ENCODE results near the gene WWTR1.

Gene WWTR1

DNA sequence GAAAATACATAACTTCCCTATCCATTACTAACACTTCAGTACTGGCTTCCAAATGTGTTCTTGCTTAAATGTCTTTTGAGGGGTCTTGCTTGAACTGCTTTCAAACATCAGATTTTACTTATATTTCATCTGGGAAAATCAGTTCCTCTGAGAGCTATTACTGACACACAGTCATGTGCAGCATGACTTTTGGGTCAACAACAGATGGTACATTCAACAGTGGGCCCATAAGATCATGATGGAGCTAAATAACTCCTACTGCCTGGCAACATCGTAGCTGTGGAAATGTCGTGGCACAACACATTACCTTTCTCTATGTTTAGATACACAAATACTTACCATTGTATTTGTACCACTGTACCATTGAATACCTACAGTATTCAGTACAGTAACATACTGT, 43.8 kb downstream of the WWTR1 start:
- Histone ChIP-seq H3K36me3 (ENCODE audit: control insufficient read depth in 5 of 5, insufficient read depth in 5 of 5, low read length in 5 of 5) (no peaks in the 10 kb centered on the region), H3K9me3 (ENCODE audit: control insufficient read depth in 5 of 5, low read length in 5 of 5) (no peaks in the 10 kb centered on the region), H3K27ac (ENCODE audit: low read depth, low read length) (no peak overlapping the region), H3K4me1 (ENCODE audit: control insufficient read depth in 5 of 5, insufficient read depth in 5 of 5, low read length in 5 of 5) (peaks cover 5 to 49% (median 22%) of the 10 kb centered on the region in 5 donors), H3K4me3 (ENCODE audit: low read depth in 1 of 5, low read length in 5 of 5) (no peak overlapping the region), H3K27me3 (ENCODE audit: control insufficient read depth in 5 of 5, insufficient read depth in 4 of 5, low read length in 5 of 5) (no peaks in the 10 kb centered on the region), H3K9ac (ENCODE audit: low read length in 5 of 5) (no peak overlapping the region)

DNA sequence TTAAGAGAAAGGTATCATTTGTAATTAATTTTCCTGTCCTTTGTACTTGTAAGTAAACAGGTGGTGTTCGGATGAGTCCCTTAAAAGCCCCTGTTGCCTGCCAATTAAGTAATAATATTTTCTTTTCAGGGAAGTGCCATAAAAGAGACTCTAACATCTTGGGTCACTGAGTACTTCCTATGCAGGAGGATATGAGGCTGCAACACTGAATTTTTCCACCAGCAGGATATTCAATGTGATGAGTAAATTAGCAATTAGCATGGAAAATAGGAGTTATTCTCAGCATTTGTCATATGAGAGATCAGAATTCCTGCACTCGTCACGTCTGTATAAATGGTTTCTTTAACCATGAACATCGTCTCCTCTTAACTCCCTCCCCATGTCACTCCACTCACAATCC, 45.4 kb downstream of the WWTR1 start:
- H3K36me3 ChIP-seq (ENCODE audit: control insufficient read depth in 5 of 5, insufficient read depth in 5 of 5, low read length in 5 of 5) = no peaks in the 10 kb centered on the region
- no peaks in the 10 kb centered on the region for H3K9me3 ChIP-seq (ENCODE audit: control insufficient read depth in 5 of 5, low read length in 5 of 5)
- H3K4me3 ChIP-seq (ENCODE audit: low read depth in 1 of 5, low read length in 5 of 5) = no peak overlapping the region
- peaks cover 5 to 37% (median 18%) of the 10 kb centered on the region in 5 donors for H3K4me1 ChIP-seq (ENCODE audit: control insufficient read depth in 5 of 5, insufficient read depth in 5 of 5, low read length in 5 of 5)
- no peak overlapping the region for H3K9ac ChIP-seq (ENCODE audit: low read length in 5 of 5)
- H3K27me3 ChIP-seq (ENCODE audit: control insufficient read depth in 5 of 5, insufficient read depth in 4 of 5, low read length in 5 of 5) = no peaks in the 10 kb centered on the region
- no peak overlapping the region for H3K27ac ChIP-seq (ENCODE audit: low read depth, low read length)

DNA sequence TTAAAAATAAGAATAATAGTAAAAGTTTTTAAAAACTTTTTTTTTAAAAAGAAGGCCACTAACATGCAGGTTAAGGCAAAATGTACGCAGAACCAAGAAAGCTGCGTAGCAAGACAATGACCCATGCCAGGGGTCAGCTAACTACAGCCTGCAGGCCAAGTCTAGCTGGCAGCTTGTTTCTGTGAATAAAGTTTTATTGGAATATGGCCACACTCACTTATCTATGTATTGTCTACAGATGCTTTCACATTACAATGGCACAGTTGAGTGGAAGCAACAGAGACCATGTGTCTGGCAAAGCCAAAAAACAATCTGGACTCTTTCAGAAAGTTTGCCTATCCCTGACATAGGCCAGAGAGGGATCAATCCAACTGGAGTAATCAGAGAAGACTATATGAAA, 46.7 kb downstream of the WWTR1 start:
- H3K4me1 ChIP-seq (ENCODE audit: control insufficient read depth in 5 of 5, insufficient read depth in 5 of 5, low read length in 5 of 5) = peaks cover 2 to 27% (median 7%) of the 10 kb centered on the region in 5 donors
- no peak overlapping the region for H3K27ac ChIP-seq (ENCODE audit: low read depth, low read length)
- H3K36me3 ChIP-seq (ENCODE audit: control insufficient read depth in 5 of 5, insufficient read depth in 5 of 5, low read length in 5 of 5) = no peaks in the 10 kb centered on the region

DNA sequence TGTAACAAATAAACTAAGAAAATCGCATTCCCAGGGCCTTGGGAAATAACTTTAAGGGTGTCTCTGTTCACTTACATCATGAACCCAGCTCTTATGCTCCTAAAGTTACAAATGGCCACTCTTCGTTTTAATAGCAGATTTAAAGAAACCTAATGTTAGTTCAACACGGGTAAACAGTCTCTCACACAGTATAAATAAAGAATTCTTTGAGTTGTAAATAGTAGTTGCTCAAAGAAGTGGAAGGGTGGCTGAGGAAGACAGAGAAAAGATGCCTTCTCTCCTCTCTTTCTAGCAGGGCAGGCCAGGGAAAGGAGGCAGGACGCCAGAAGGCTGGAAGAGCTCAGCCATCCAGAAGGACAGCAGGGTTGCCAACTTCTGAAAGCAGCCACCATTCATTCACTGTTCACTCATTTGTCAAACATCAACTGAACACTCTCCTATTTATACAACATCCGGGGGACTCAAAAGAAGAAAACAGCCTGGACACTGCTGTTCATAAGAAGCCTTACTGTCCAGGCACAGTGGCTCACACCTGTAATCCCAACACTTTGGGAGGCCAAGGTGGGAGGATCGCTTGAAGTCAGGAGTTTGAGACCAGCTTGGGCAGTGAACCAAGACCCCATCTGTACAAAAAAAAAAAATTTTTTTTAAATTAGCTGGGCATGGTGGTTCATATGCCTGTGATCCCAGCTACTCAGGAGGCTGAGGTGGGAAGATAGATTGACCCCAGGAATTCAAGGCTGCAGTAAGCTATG, 47.3 kb downstream of the WWTR1 start:
- no peaks in the 10 kb centered on the region for H3K27me3 ChIP-seq (ENCODE audit: control insufficient read depth in 5 of 5, insufficient read depth in 4 of 5, low read length in 5 of 5)
- H3K27ac ChIP-seq (ENCODE audit: low read depth, low read length) = no peak overlapping the region
- H3K4me1 ChIP-seq (ENCODE audit: control insufficient read depth in 5 of 5, insufficient read depth in 5 of 5, low read length in 5 of 5) = peaks cover 0 to 24% (median 5%) of the 10 kb centered on the region in 5 donors
- H3K4me3 ChIP-seq (ENCODE audit: low read depth in 1 of 5, low read length in 5 of 5) = no peak overlapping the region
- no peak overlapping the region for H3K9ac ChIP-seq (ENCODE audit: low read length in 5 of 5)
- no peaks in the 10 kb centered on the region for H3K36me3 ChIP-seq (ENCODE audit: control insufficient read depth in 5 of 5, insufficient read depth in 5 of 5, low read length in 5 of 5)
- H3K9me3 ChIP-seq (ENCODE audit: control insufficient read depth in 5 of 5, low read length in 5 of 5) = no peaks in the 10 kb centered on the region

More for the DNA sequence above, 46.7 kb downstream of the WWTR1 start:
- Histone ChIP-seq H3K4me3 (ENCODE audit: low read depth in 1 of 5, low read length in 5 of 5) (no peak overlapping the region), H3K27me3 (ENCODE audit: control insufficient read depth in 5 of 5, insufficient read depth in 4 of 5, low read length in 5 of 5) (no peaks in the 10 kb centered on the region), H3K9me3 (ENCODE audit: control insufficient read depth in 5 of 5, low read length in 5 of 5) (no peaks in the 10 kb centered on the region), H3K9ac (ENCODE audit: low read length in 5 of 5) (no peak overlapping the region)

DNA sequence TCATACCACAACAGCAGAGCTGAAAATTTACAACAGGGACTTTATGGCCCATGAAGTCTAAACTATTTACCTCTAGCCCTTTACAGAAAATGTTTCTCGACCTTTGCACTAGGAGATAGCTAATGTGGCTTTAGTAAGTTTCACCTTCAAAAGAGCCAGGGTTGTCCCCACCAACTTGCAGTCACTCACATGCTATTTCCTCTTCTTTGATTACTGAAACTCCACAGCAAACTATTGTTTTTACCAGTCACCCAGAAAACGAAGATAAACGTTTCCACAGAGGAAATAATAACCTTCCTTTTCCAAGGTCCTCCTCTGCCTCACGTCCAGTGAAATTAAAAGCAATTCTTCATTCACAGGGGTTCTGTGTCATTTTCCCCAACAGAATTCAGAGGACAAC, 48.2 kb downstream of the WWTR1 start:
- Histone ChIP-seq H3K27ac (ENCODE audit: low read depth, low read length) (no peak overlapping the region), H3K4me1 (ENCODE audit: control insufficient read depth in 5 of 5, insufficient read depth in 5 of 5, low read length in 5 of 5) (peaks cover 0 to 26% (median 6%) of the 10 kb centered on the region in 5 donors)

DNA sequence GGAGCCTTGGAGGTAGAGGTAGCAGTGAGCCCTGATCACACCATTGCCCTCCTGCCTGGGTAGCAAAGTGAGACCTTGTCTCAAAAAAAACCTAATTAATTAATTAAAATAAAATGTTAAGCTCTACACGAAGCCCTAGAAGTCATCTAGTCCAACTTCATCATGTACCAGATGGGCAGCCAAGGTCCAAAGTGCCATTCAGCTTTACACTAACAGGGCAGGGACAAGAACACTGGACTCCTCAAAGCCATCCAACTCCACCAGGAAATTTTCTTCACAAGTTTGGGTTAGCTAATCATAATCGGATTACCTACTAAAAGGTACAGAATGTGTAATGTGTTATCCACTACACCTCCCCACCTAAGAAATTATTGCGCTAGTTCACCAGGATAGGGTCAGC, 48.8 kb downstream of the WWTR1 start:
- Histone ChIP-seq H3K9ac (ENCODE audit: low read length in 5 of 5) (no peak overlapping the region), H3K4me1 (ENCODE audit: control insufficient read depth in 5 of 5, insufficient read depth in 5 of 5, low read length in 5 of 5) (peaks cover 0 to 32% (median 6%) of the 10 kb centered on the region in 5 donors), H3K9me3 (ENCODE audit: control insufficient read depth in 5 of 5, low read length in 5 of 5) (no peaks in the 10 kb centered on the region), H3K36me3 (ENCODE audit: control insufficient read depth in 5 of 5, insufficient read depth in 5 of 5, low read length in 5 of 5) (peaks cover 0 to 3% (median 0%) of the 10 kb centered on the region in 5 donors), H3K27ac (ENCODE audit: low read depth, low read length) (no peak overlapping the region), H3K27me3 (ENCODE audit: control insufficient read depth in 5 of 5, insufficient read depth in 4 of 5, low read length in 5 of 5) (no peaks in the 10 kb centered on the region), H3K4me3 (ENCODE audit: low read depth in 1 of 5, low read length in 5 of 5) (no peak overlapping the region)

More for the DNA sequence above, 48.2 kb downstream of the WWTR1 start:
- H3K9me3 ChIP-seq (ENCODE audit: control insufficient read depth in 5 of 5, low read length in 5 of 5) = no peaks in the 10 kb centered on the region
- H3K4me3 ChIP-seq (ENCODE audit: low read depth in 1 of 5, low read length in 5 of 5) = no peak overlapping the region
- H3K9ac ChIP-seq (ENCODE audit: low read length in 5 of 5) = no peak overlapping the region
- H3K36me3 ChIP-seq (ENCODE audit: control insufficient read depth in 5 of 5, insufficient read depth in 5 of 5, low read length in 5 of 5) = peaks cover 0 to 1% (median 0%) of the 10 kb centered on the region in 5 donors
- no peaks in the 10 kb centered on the region for H3K27me3 ChIP-seq (ENCODE audit: control insufficient read depth in 5 of 5, insufficient read depth in 4 of 5, low read length in 5 of 5)

DNA sequence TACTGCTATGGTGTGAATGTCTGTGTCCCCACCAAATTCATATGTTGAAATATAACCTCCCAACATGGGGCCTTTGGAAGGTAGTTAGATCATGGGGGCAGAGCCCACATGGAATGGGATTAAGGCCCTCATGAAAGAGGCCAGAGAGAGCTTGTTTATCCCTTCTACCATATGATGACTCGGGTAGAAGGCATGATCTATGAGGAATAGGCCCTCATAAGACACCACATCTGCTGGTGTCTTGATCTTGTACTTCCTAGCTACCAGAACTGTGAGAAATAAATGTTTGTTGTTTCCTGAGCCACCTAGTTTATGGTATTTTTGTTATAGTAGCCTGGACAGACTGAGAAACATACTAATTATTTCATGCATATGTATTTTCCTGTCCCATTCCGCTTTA, 51.9 kb downstream of the WWTR1 start:
- no peaks in the 10 kb centered on the region for H3K27me3 ChIP-seq (ENCODE audit: control insufficient read depth in 5 of 5, insufficient read depth in 4 of 5, low read length in 5 of 5)
- H3K27ac ChIP-seq (ENCODE audit: low read depth, low read length) = no peak overlapping the region
- peaks cover 0 to 27% (median 6%) of the 10 kb centered on the region in 5 donors for H3K4me1 ChIP-seq (ENCODE audit: control insufficient read depth in 5 of 5, insufficient read depth in 5 of 5, low read length in 5 of 5)

DNA sequence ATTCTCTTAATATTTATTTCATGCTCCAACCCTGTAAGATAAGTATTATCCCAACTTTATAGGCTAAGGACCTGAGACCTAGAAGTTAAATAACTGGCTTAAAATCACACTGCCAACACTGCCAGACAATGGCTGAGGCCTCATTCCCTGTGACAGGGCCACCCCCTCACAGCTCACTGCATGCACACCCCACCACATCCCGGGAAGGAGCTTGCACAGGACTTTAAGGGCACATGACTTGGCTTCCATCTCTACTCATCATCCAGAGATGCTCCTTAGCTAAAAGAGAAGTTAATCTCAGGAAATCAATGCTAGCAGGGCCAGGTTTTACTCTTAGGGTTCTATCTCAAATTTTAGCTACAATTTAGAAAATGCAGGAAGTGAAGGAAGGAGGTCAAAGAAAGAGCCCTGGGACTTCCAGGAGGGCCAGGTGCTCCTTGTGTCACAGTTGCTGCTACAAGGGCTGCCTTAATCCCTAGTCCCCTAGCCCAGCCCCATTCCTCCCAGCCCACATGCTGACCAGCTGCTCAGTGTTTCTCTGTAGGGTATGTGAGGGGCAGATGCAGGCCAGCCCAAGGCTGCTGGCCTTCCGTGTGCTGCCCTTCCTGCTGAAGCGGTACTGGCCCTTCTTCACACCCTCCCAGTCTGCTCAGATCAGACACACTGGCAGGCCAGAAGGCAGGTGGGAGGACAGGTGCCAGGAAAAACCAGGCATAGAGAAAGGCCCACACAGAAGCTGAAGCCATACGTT, 53.5 kb downstream of the WWTR1 start:
- H3K4me3 ChIP-seq (ENCODE audit: low read depth in 1 of 5, low read length in 5 of 5) = no peak overlapping the region
- no peaks in the 10 kb centered on the region for H3K27me3 ChIP-seq (ENCODE audit: control insufficient read depth in 5 of 5, insufficient read depth in 4 of 5, low read length in 5 of 5)
- H3K27ac ChIP-seq (ENCODE audit: low read depth, low read length) = no peak overlapping the region
- H3K36me3 ChIP-seq (ENCODE audit: control insufficient read depth in 5 of 5, insufficient read depth in 5 of 5, low read length in 5 of 5) = peaks cover 0 to 3% (median 0%) of the 10 kb centered on the region in 5 donors
- H3K4me1 ChIP-seq (ENCODE audit: control insufficient read depth in 5 of 5, insufficient read depth in 5 of 5, low read length in 5 of 5) = peaks cover 0 to 13% (median 0%) of the 10 kb centered on the region in 5 donors
- no peak overlapping the region for H3K9ac ChIP-seq (ENCODE audit: low read length in 5 of 5)
- no peaks in the 10 kb centered on the region for H3K9me3 ChIP-seq (ENCODE audit: control insufficient read depth in 5 of 5, low read length in 5 of 5)

More for the DNA sequence above, 51.9 kb downstream of the WWTR1 start:
- no peak overlapping the region for H3K4me3 ChIP-seq (ENCODE audit: low read depth in 1 of 5, low read length in 5 of 5)
- H3K9me3 ChIP-seq (ENCODE audit: control insufficient read depth in 5 of 5, low read length in 5 of 5) = no peaks in the 10 kb centered on the region
- H3K9ac ChIP-seq (ENCODE audit: low read length in 5 of 5) = no peak overlapping the region
- peaks cover 0 to 3% (median 0%) of the 10 kb centered on the region in 5 donors for H3K36me3 ChIP-seq (ENCODE audit: control insufficient read depth in 5 of 5, insufficient read depth in 5 of 5, low read length in 5 of 5)

DNA sequence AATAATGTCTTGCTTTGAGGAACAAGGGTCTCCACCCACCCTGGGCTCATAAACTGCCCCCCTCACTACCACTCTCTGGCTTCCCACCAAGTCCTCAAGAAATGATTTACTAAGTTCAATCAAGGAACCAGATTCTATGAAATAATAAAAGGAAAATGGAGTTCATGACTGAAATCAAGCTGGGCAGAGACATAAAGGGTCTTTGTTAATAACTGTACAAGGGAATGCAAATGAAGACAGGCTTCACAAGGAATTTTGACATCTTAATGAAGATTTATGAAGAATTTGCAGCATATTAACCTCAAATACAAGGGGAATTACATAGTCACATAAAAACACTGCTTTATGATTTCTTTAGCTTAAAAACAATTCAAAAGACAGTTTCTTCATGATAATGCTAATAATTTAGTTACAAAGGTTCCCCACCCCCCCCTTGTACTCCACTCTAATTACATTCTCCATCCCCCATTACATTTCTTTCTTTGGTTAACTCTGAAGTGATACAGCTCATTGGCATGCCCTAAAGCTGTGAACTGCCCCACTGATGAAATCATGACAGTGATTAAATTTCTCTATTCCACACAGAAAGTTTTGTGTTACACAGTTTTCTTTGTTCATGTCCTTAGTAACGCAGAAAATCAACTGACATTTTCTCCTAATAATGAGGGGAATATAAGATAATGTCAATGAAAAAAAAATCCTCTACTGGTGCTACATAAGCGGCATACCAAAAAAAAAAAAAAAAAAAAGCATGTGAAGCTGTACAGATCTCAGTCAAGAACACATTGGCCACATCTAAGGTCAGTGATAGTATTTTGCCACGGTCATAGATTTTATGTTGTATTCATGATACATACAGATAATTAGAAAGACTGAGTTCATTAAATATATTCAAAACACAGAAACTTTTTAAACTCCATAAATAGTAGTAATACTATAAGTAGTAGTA, 54.4 kb downstream of the WWTR1 start:
- Histone ChIP-seq H3K4me1 (ENCODE audit: control insufficient read depth in 5 of 5, insufficient read depth in 5 of 5, low read length in 5 of 5) (peaks cover 0 to 9% (median 0%) of the 10 kb centered on the region in 5 donors), H3K9ac (ENCODE audit: low read length in 5 of 5) (no peak overlapping the region), H3K9me3 (ENCODE audit: control insufficient read depth in 5 of 5, low read length in 5 of 5) (no peaks in the 10 kb centered on the region), H3K36me3 (ENCODE audit: control insufficient read depth in 5 of 5, insufficient read depth in 5 of 5, low read length in 5 of 5) (peaks cover 0 to 3% (median 0%) of the 10 kb centered on the region in 5 donors), H3K4me3 (ENCODE audit: low read depth in 1 of 5, low read length in 5 of 5) (no peak overlapping the region), H3K27ac (ENCODE audit: low read depth, low read length) (no peak overlapping the region), H3K27me3 (ENCODE audit: control insufficient read depth in 5 of 5, insufficient read depth in 4 of 5, low read length in 5 of 5) (no peaks in the 10 kb centered on the region)

All from subcutaneous abdominal adipose tissue (tissue), 5 donors.